SK-N-SH treated with all-trans-retinoic acid at 6 μM for 48 hours (cell line): Measurements from ENCODE around the gene PTRHD1.

Source experiments
- PATZ1 ChIP-seq: fragments of 250-450 bp; sonication (Bioruptor Pico); IDR thresholded peaks from 2 replicates; pipeline ENCODE4 v1.8.0; 2020; ENCODE audit warnings: mild to moderate bottlenecking, moderate library complexity, borderline replicate concordance
- RARB ChIP-seq: fragments of 250-450 bp; sonication (Bioruptor Pico); IDR thresholded peaks from 2 replicates; pipeline ENCODE4 v1.8.0; 2021; ENCODE audit warnings: mild to moderate bottlenecking, moderate library complexity

- no peak for TF ChIP-seq RARB (CRISPR knock-in tag)
- TF ChIP-seq PATZ1 (CRISPR knock-in tag) = no peak
Observed at GRCh38 chr2:24792542-24792873, 683 bp downstream of the PTRHD1 start.
